Measurements from ENCODE around the gene MUL1.
"Not testable (repeated sequence)": the region's sequence is repeated elsewhere in the genome, so short reads cannot be mapped to it uniquely, and the experiment has no call there.

MUL1 gene, protein sequence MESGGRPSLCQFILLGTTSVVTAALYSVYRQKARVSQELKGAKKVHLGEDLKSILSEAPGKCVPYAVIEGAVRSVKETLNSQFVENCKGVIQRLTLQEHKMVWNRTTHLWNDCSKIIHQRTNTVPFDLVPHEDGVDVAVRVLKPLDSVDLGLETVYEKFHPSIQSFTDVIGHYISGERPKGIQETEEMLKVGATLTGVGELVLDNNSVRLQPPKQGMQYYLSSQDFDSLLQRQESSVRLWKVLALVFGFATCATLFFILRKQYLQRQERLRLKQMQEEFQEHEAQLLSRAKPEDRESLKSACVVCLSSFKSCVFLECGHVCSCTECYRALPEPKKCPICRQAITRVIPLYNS

DNA sequence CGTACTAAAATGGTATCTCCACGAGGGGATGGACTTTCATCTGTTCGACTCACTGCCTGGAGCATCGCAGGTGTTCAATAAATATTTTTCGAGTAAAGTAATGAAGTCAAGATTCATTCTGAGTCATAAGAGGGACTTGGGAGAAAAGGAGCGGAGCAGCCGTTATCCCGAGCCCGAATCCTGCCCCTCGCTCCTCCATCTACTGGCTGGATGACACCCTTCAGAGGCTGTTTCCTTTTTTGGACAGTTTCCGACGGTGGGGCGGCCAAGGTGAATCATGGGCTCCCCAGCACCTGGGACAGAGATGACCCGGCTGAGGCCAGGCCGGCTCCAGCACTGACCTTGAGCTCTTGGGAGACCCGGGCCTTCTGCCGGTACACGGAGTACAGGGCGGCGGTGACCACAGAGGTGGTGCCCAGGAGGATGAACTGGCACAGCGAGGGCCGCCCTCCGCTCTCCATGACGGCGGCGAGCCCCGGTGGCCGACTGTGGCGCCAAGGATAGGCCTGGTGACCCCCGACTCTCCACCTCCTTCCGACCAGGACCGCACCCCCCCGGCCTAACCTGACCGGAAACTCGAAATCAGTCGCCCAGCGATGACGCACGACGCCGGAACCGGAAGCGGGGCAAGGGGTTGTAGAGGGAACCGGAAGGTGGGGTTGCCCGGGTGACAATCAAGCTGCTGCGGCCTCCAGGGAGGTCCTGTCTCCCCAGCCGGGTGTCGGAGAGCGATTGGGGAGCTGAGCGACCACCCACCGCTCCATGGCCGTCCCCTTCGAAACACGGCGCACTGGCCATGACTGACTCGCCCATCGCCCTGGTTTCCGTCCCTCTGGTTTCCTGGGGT, at the start of gene MUL1:
TSS of gene MUL1 (minus strand) at position 588 of the 847 bp plus-strand sequence. CDS start at position 461, 127 bp downstream.
- peak; percentile 95 for DNase-seq

DNA sequence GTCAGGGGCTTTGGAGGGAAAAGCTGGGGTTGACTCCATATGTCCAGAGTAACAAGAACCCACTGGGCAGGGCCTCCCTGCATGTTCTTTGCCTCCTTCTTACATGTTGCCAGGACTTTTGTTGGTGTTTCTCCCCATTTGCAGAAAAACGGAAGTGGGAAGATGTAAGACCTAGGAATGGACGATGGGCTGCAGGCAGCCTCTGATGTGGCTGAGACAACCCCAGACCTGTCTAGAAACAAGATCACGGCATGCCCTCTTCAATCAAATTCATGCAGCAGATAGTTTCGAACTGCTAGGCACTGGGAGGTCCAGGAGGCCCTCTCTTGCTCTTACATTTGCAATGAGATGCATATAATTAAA, 47.8 kb upstream of the MUL1 start:
- no peak for DNase-seq

DNA sequence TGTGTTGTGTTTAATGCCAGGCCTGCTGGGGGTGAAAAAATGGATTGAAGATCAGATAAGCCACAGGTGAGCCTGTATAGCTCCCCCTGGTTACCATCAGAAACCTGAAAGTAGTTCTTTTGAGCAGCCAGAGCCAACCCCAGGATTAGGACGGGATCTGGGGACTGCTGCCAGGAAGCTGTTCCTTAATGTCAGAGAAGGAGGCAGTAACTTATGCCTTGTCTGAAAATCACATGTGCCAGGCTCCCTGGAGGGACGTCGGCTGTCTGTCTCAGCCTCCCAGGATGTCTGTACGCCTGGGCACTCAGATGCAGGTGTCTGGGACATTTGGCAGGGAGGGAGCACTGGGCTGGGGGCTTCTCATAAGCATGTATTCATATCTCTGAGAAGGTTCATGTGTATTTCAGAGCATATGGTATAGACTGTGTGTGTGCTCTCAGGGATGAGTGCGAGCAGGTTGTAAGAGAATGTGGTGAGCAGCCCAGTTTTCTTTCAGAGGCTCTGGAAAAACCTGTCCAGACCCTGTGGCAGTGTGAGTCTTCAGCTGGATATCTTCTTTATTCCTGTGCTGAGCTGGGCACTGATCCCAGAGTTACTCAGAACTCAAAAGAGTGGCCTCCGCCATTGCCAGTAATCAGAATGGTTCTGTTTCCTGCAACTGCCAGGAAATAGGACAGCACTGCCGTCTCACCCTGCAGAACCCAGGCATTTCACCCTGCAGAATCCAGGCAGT, 47.2 kb upstream of the MUL1 start:
- no peak for DNase-seq

DNA sequence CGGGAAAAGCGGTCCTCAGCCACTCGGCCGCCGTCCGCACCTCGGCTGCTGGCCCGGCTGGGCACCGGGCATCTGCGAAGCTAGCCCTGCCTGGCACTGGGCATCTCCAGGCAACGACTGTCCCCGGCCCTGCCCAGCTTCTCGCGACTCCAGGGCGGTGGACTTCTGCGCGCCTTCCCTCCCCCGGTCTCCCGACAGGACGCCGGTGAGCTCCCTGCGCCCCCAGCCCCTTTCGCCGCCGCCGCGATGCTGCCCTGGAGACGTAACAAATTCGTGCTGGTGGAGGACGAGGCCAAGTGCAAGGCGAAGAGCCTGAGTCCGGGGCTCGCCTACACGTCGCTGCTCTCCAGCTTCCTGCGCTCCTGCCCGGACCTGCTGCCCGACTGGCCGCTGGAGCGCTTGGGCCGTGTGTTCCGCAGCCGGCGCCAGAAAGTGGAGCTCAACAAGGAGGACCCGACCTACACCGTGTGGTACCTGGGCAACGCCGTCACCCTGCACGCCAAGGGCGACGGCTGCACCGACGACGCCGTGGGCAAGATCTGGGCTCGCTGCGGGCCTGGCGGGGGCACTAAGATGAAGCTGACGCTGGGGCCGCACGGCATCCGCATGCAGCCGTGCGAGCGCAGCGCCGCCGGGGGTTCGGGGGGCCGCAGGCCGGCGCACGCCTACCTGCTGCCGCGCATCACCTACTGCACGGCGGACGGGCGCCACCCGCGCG, 44.9 kb upstream of the MUL1 start:
- no peak for DNase-seq

- no peak for DNase-seq
Measured at GRCh38 chr1:20551945-20552727, 44.2 kb upstream of the MUL1 start, which contains the start of gene FAM43B. Gene FAM43B, plus strand, starts transcription at chr1:20552573. Its CDS starts 401 bp downstream, at chr1:20552974.

GRCh38 chr1:20551161-20551560, 43.2 kb upstream of the MUL1 start:
- no peak for DNase-seq

DNA sequence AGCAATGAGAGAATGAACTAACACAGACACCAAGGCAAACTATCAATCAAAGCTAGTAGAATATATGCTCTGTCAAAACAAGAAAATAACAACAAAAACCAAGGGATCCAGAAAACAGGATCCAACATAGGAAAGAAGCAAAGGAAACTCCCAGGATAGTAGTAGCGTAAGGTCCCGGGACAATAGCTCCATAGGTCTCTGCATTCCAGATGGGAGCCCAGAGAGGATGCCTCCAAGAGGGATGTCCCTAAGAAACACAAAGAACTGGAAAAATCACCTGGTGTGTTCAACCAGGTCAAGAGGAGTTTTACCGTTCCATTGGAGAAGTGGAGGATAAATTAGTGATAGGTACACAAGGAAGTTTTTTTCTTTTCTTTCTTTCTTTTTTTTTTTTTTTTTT, 38.7 kb upstream of the MUL1 start:
- no peak for DNase-seq

GRCh38 chr1:20540281-20540680, 32.3 kb upstream of the MUL1 start:
- no peak for DNase-seq

DNA sequence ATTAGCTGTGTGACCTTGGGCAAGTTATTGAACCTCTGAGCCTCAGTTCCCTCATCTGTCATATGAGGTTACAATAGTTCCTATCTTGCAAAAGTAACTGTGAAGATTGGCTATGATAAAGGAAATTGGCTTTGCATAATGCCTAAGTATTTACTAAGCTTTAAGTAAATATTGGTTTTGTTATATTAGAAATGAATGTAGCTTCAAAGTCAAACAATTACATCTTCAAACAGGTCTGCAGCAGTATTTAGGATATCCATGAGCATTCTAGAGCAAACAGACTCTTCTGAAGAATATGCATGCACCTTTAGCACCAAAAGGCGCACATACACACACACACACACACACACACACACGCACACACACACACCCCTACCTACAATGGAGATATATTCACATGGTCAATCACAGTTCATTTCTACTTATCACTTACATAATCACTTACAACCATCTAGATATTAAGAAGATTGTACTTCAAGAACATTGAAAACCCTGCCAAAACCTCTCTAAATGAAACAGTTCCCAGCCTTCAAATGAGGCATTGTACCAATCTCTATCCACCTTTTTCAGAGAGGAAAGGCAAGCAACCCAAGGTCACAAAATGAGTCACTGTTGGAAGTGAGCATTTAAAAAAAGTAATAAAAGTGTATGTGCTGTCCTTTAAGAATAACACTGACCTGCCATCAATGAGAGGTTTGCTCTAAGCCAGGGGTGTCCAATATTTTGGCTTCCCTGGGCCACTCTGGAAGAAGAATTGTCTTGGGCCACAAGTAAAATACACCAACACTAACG, 31.0 kb upstream of the MUL1 start:
- DNase-seq, result no peak

DNA sequence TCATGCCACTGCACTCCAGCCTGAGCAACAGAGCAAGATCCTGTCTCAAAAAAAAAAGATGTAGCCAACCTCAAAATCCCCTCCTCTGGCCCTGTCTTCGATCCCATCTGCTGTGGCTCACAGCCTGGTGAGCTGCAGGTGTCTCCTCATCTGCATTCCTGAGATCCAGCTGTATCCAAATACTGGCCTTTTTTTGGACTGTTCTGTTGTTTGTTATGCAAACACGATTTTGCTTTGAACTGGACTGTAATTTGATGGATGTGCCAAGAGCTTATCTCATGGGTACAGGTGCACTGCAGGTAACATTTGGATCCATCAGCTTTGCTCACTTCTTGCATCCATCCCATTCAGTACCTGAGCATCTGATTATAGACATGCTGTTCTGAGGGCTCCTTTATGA, 30.3 kb upstream of the MUL1 start:
- no peak for DNase-seq

GRCh38 chr1:20534659-20535417, 26.9 kb upstream of the MUL1 start:
- DNase-seq, result no peak

DNA sequence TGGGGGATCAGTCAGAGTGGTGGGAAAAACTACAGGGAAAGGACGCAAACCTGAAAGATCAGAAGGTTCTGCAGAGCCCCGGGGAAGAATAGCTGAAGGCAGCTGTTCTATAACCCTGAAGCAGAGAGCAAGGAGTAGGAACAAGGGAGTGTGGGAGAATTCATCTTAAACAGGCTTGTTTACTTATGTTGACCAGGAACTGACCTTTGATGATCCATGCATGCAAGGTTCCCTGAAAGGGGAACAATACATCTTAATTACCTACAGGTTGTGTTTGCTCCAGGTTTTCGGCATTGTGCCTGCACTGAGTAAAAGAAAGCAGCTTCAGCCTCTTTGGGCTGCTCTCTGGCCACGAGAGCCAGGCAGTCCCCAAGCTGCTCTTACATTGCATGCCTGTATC, 25.7 kb upstream of the MUL1 start:
- no peak for DNase-seq

DNA sequence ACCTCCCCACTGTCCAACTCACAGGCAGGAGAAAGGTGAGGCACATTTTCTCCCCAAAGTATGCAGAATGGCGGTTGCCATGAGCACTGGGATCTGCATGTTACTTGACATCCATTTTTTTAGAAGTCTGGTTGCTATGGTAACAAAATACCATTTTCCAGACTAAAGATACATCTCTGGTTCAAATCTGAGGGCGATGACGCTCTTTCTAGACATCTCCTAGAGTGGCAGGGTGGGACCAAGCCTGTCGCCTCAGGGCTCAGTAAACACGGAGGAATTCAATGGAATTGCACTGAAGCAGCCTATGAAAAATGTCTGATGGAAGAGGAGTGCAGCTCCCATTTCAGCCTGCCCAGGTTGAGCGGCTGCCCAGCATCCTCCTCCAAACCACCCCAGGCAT, 22.9 kb upstream of the MUL1 start:
- DNase-seq, result no peak

DNA sequence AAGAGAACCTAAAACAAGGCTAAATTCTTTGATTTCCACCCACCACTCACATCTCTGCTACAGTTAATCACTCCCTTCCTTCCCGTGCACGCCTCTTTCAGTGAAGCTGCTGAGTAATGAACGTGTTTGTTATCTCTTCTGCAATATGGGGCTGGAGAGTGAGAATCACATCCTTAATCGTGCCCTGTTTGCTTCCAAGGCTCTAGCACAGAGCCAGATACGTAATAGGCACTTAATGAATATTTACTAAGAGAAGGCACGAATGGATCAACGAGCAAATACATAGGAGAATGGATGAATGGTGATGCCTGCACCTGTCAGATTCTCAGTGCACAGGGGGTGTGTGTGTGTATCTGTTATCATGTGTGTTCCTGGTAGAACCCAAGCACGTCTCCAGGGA, 22.4 kb upstream of the MUL1 start:
- DNase-seq, result no peak

- DNase-seq, result no peak
Measured at GRCh38 chr1:20528221-20528620, 20.3 kb upstream of the MUL1 start.

DNA sequence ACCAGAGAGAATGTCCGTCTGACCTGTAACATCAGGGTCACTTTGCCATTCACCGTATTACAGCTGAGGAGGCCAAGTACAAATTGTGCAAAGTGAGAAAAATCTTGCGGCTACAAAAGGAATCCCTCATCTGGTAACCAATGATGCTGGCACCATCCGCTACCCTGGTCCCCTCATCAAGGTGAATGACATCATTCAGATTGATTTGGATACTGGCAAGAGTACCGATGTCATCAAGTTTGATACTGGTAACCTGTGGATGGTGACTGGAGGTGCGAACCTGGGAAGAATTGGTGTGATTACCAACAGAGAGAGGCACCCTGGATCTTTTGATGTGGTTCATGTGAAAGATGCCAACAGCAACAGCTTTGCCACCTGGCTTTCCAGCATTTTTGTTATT, 18.3 kb upstream of the MUL1 start:
- no peak for DNase-seq

GRCh38 chr1:20521960-20522861, 14.3 kb upstream of the MUL1 start:
- DNase-seq, result peak; percentile 92

DNA sequence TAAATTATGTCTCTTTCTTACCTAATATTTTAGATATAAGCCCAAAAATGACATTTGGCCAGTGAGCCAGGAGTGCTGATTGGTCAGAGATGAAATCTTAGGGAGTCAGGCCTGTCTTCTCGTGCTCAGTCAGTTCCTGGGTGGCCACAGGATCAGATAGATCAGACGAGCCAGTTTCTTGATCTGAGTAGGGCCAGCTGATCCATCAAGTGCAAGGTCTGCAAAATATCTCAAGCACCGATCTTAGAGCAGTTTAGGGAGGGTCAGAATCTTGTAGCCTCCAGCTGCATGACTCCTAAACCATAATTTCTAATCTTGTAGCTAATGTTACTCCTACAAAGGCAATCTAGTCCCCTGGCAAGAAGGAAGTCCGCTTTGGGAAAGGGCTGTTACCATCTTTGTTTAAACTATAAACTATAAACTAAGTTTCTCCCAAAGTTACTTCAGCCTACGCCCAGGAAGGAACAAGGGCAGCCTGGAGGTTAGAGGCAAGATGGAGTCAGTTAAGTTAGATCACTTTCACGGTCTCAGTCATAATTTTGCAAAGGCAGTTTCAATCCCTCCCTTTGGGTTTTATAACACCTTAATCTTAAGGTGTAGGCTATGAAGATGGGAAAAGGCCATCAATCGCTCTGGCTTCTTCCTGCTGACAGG, 11.8 kb upstream of the MUL1 start:
- not testable (repeated sequence) for DNase-seq

Data from NCI-H510A treated with DMSO at 0.1 percent for 48 hours (cell line).